Vagina (tissue), 2 donors: ENCODE data around the gene COL5A1. TPM values are rescaled to one million over a fixed set of nuclear protein-coding genes. Genes with fewer than 3 reads are reported as not detected.

Experiments
- DNase-seq, 2 donors: peaks; one replicate each; pipeline ENCODE4 v3.0.0-alpha.2; 2017; ENCODE audit errors: extremely low spot score in 2 of 2
- H3K27ac ChIP-seq: fragments of 200-600 bp; sonication (generic); one replicate; pipeline ENCODE4 v1.5.1; 2019
- H3K27me3 ChIP-seq: fragments of 200-600 bp; sonication (generic); one replicate; pipeline ENCODE4 v1.5.1; 2019
- H3K36me3 ChIP-seq, 2 donors: fragments of 200-600 bp; sonication (generic); one replicate each; pipeline ENCODE4 v1.5.1; 2017 to 2019
- H3K4me1 ChIP-seq: fragments of 200-600 bp; sonication (generic); one replicate; pipeline ENCODE4 v1.5.1; 2019
- H3K4me3 ChIP-seq, 2 donors: fragments of 200-600 bp; sonication (generic); 1 replicate in 1 of 2; 2 replicates in 1 of 2; pipeline ENCODE4 v1.5.1; 2016 to 2019
- H3K9me3 ChIP-seq: fragments of 200-600 bp; sonication (generic); one replicate; pipeline ENCODE4 v1.5.1; 2019
- CTCF ChIP-seq, 3 experiments: fragments of 450-650 bp in 2 of 3; fragments of 200-600 bp in 1 of 3; sonication (generic) in 1 of 3; IDR thresholded peaks; one replicate each; pipeline ENCODE4 v1.5.1; 2017 to 2019; ENCODE audit warnings: antibody characterized with exemption in 3 of 3, mild to moderate bottlenecking in 2 of 3, moderate library complexity in 2 of 3
- POLR2A ChIP-seq, 2 donors: fragments of 450-650 bp; IDR thresholded peaks; one replicate each; pipeline ENCODE4 v1.6.1; 2017; ENCODE audit warnings: antibody characterized with exemption in 2 of 2, mild to moderate bottlenecking in 2 of 2, moderate library complexity in 2 of 2
- POLR2AphosphoS5 ChIP-seq, 2 donors: sonication (generic); formaldehyde crosslinking; IDR thresholded peaks; one replicate each; pipeline ENCODE4 v1.9.0; 2017; ENCODE audit warnings: antibody characterized with exemption in 2 of 2, mild to moderate bottlenecking in 2 of 2, low read depth in 1 of 2; ENCODE audit not compliant: insufficient read depth in 1 of 2
- intact Hi-C: fragments of 100-400 bp; cut with DNase I; formaldehyde crosslinking; loops from one replicate; pipeline ENCODE4 v1.15.1; 2023
- total RNA-seq: library from RNA; depleted of rRNA; stranded (reverse); fragments of >200 nt; gene quantifications from one replicate; pipeline ENCODE4 v1.2.3, GENCODE V29; 2016

The COL5A1 gene
- total RNA-seq, 1 donor from 2014 or later = 36.6 TPM

- no peak for DNase-seq
- Histone ChIP-seq H3K4me1 (peaks cover 18% of the 10 kb centered on the region), H3K4me3 (no peak overlapping the region), H3K36me3 (no peaks in the 10 kb centered on the region), H3K27ac (no peak overlapping the region), H3K27me3 (no peaks in the 10 kb centered on the region), H3K9me3 (no peaks in the 10 kb centered on the region)
- TF ChIP-seq CTCF (IDR thresholded peaks at IDR 0.05) = no peak
- no peak for TF ChIP-seq POLR2A (IDR thresholded peaks at IDR 0.05)
- no peak for TF ChIP-seq POLR2AphosphoS5 (IDR thresholded peaks at IDR 0.05; ENCODE audit: insufficient read depth in 1 of 2, low read depth in 1 of 2)
- intact Hi-C loops = no loop called here
These were observed 13.3 kb upstream of the COL5A1 start for GRCh38 chr9:134628354-134628736.

GRCh38 chr9:134629061-134629585 lies 12.5 kb upstream of the COL5A1 start:
- TF ChIP-seq POLR2AphosphoS5 (IDR thresholded peaks at IDR 0.05; ENCODE audit: insufficient read depth in 1 of 2, low read depth in 1 of 2) = no peak
- TF ChIP-seq CTCF (IDR thresholded peaks at IDR 0.05) = no peak
- TF ChIP-seq POLR2A (IDR thresholded peaks at IDR 0.05) = no peak
- Histone ChIP-seq H3K9me3 (no peaks in the 10 kb centered on the region), H3K36me3 (no peaks in the 10 kb centered on the region), H3K27ac (no peak overlapping the region), H3K27me3 (no peaks in the 10 kb centered on the region), H3K4me1 (peaks cover 18% of the 10 kb centered on the region), H3K4me3 (no peak overlapping the region)
- intact Hi-C loops = no loop called here
- no peak for DNase-seq

- Histone ChIP-seq H3K27ac (no peak overlapping the region), H3K4me1 (peaks cover 13% of the 10 kb centered on the region), H3K4me3 (no peak overlapping the region), H3K9me3 (no peaks in the 10 kb centered on the region), H3K36me3 (no peaks in the 10 kb centered on the region), H3K27me3 (no peaks in the 10 kb centered on the region)
- DNase-seq = no peak
- no peak for TF ChIP-seq POLR2A (IDR thresholded peaks at IDR 0.05)
- no peak for TF ChIP-seq CTCF (IDR thresholded peaks at IDR 0.05)
- TF ChIP-seq POLR2AphosphoS5 (IDR thresholded peaks at IDR 0.05; ENCODE audit: insufficient read depth in 1 of 2, low read depth in 1 of 2) = no peak
- intact Hi-C loops = no loop called here
These were observed 11.8 kb upstream of the COL5A1 start for GRCh38 chr9:134629586-134630392.

- no peaks in the 10 kb centered on the region for H3K9me3 ChIP-seq
- H3K4me3 ChIP-seq = no peak overlapping the region
- intact Hi-C loops = no loop called here
- TF ChIP-seq POLR2A (IDR thresholded peaks at IDR 0.05) = no peak
- no peak for TF ChIP-seq POLR2AphosphoS5 (IDR thresholded peaks at IDR 0.05; ENCODE audit: insufficient read depth in 1 of 2, low read depth in 1 of 2)
- TF ChIP-seq CTCF (IDR thresholded peaks at IDR 0.05) = no peak
- no peak overlapping the region for H3K27ac ChIP-seq
- DNase-seq = no peak
- H3K4me1 ChIP-seq = peaks cover 7% of the 10 kb centered on the region
- no peaks in the 10 kb centered on the region for H3K27me3 ChIP-seq
- H3K36me3 ChIP-seq = no peaks in the 10 kb centered on the region
These were observed 11.2 kb upstream of the COL5A1 start for GRCh38 chr9:134630393-134630790.

GRCh38 chr9:134630861-134631260 lies 10.7 kb upstream of the COL5A1 start:
- no peak overlapping the region for H3K27ac ChIP-seq
- TF ChIP-seq POLR2AphosphoS5 (IDR thresholded peaks at IDR 0.05; ENCODE audit: insufficient read depth in 1 of 2, low read depth in 1 of 2) = no peak
- no peak for TF ChIP-seq POLR2A (IDR thresholded peaks at IDR 0.05)
- no peak for TF ChIP-seq CTCF (IDR thresholded peaks at IDR 0.05)
- DNase-seq = no peak

More at GRCh38 chr9:134630861-134631260, 10.7 kb upstream of the COL5A1 start:
- intact Hi-C loops = no loop called here
- H3K27me3 ChIP-seq = no peaks in the 10 kb centered on the region
- H3K4me1 ChIP-seq = peaks cover 5% of the 10 kb centered on the region
- no peak overlapping the region for H3K4me3 ChIP-seq
- no peaks in the 10 kb centered on the region for H3K36me3 ChIP-seq
- no peaks in the 10 kb centered on the region for H3K9me3 ChIP-seq
